Mesenchymal stem cell (in vitro differentiated cells and primary cell): ENCODE data around the gene SYNJ1. TPM values are rescaled to one million over a fixed set of nuclear protein-coding genes. Genes with fewer than 3 reads are reported as not detected.
"Not testable (repeated sequence)": the region's sequence is repeated elsewhere in the genome, so short reads cannot be mapped to it uniquely, and the experiment has no call there.

Experiments used
- DNase-seq: peaks from one replicate; pipeline ENCODE4 v3.0.0-alpha.2; 2013
- H2AFZ ChIP-seq: one replicate; pipeline ENCODE4 v1.6.1; 2013; ENCODE audit warnings: low read depth, mild to moderate bottlenecking, control low read depth, inconsistent platforms, low read length, moderate library complexity
- H2AK5ac ChIP-seq: 2 replicates; pipeline ENCODE4 v1.6.1; 2013; ENCODE audit warnings: low read length, moderate library complexity, mild to moderate bottlenecking, inconsistent platforms; ENCODE audit not compliant: severe bottlenecking
- H2BK120ac ChIP-seq: one replicate; pipeline ENCODE4 v1.6.1; 2013; ENCODE audit warnings: low read depth, mild to moderate bottlenecking, inconsistent platforms, low read length, moderate library complexity
- H2BK12ac ChIP-seq, 2 experiments: one replicate each; pipeline ENCODE4 v1.6.1; 2013; ENCODE audit warnings: inconsistent platforms in 2 of 2, low read length in 2 of 2, mild to moderate bottlenecking in 2 of 2, moderate library complexity in 2 of 2, control low read depth in 1 of 2
- H2BK15ac ChIP-seq: one replicate; pipeline ENCODE4 v1.6.1; 2013; ENCODE audit warnings: mild to moderate bottlenecking, low read depth, inconsistent platforms; ENCODE audit not compliant: poor library complexity, severe bottlenecking
- H2BK5ac ChIP-seq: 2 replicates; pipeline ENCODE4 v1.6.1; 2013; ENCODE audit warnings: low read depth, mild to moderate bottlenecking, low read length, control low read depth, inconsistent platforms; ENCODE audit not compliant: poor library complexity, severe bottlenecking
- H3K14ac ChIP-seq, 2 experiments: one replicate each; pipeline ENCODE4 v1.6.1; 2013; ENCODE audit warnings: inconsistent platforms in 2 of 2, low read length in 2 of 2, control low read depth in 1 of 2, mild to moderate bottlenecking in 1 of 2, moderate library complexity in 1 of 2
- H3K18ac ChIP-seq, 2 experiments: one replicate each; pipeline ENCODE4 v1.6.1; 2013; ENCODE audit warnings: inconsistent platforms in 2 of 2, low read length in 2 of 2, control low read depth in 1 of 2, low read depth in 1 of 2, mild to moderate bottlenecking in 1 of 2
- H3K23ac ChIP-seq, 2 experiments: one replicate each; pipeline ENCODE4 v1.6.1; 2013; ENCODE audit warnings: inconsistent platforms in 2 of 2, low read length in 2 of 2, mild to moderate bottlenecking in 2 of 2, moderate library complexity in 2 of 2, control low read depth in 1 of 2
- H3K27ac ChIP-seq: 2 replicates; pipeline ENCODE4 v1.5.1; 2013; ENCODE audit warnings: mild to moderate bottlenecking, moderate library complexity, low read length, control low read depth, inconsistent platforms; ENCODE audit not compliant: poor library complexity, severe bottlenecking
- H3K27me3 ChIP-seq, 2 experiments: 2 replicates each; pipeline versions ENCODE4 v1.6.1 to v1.7.0; 2013; ENCODE audit warnings: low read length in 2 of 2, mild to moderate bottlenecking in 2 of 2, moderate library complexity in 2 of 2, control low read depth in 1 of 2, inconsistent platforms in 1 of 2; ENCODE audit not compliant: control insufficient read depth in 1 of 2, insufficient read depth in 1 of 2
- H3K36me3 ChIP-seq, 2 experiments: 2 replicates each; pipeline versions ENCODE4 v1.6.1 to v1.7.0; 2013; ENCODE audit warnings: low read length in 2 of 2, control low read depth in 1 of 2, inconsistent platforms in 1 of 2, low read depth in 1 of 2, mild to moderate bottlenecking in 1 of 2; ENCODE audit not compliant: insufficient read depth in 2 of 2, control insufficient read depth in 1 of 2
- H3K4ac ChIP-seq, 2 experiments: one replicate each; pipeline ENCODE4 v1.6.1; 2013; ENCODE audit warnings: inconsistent platforms in 2 of 2, low read length in 2 of 2, mild to moderate bottlenecking in 2 of 2, moderate library complexity in 2 of 2, control low read depth in 1 of 2, low read depth in 1 of 2
- H3K4me1 ChIP-seq: 2 replicates; pipeline ENCODE4 v1.6.1; 2013; ENCODE audit warnings: low read depth, low read length, control low read depth; ENCODE audit not compliant: control insufficient read depth, insufficient read depth
- H3K4me2 ChIP-seq: 2 replicates; pipeline ENCODE4 v1.6.1; 2013; ENCODE audit warnings: low read length, mild to moderate bottlenecking, inconsistent platforms; ENCODE audit not compliant: poor library complexity, severe bottlenecking
- H3K4me3 ChIP-seq, 2 experiments: 2 replicates each; pipeline versions ENCODE4 v1.5.1 to v1.7.0; 2013; ENCODE audit warnings: low read length in 2 of 2, mild to moderate bottlenecking in 2 of 2, control low read depth in 1 of 2, low read depth in 1 of 2; ENCODE audit not compliant: insufficient read depth in 1 of 2
- H3K79me1 ChIP-seq: replicated peaks from 2 replicates; pipeline ENCODE4 v1.6.1; 2013; ENCODE audit warnings: mild to moderate bottlenecking, control low read depth, low read length, inconsistent platforms; ENCODE audit not compliant: poor library complexity, severe bottlenecking
- H3K9ac ChIP-seq: 2 replicates; pipeline ENCODE4 v1.7.0; 2013; ENCODE audit warnings: mild to moderate bottlenecking, low read length, moderate library complexity
- H3K9me3 ChIP-seq: 2 replicates; pipeline ENCODE4 v1.7.0; 2013; ENCODE audit warnings: mild to moderate bottlenecking, low read length; ENCODE audit not compliant: control insufficient read depth
- H4K8ac ChIP-seq: one replicate; pipeline ENCODE4 v1.6.1; 2013; ENCODE audit warnings: inconsistent platforms, mild to moderate bottlenecking, low read length, moderate library complexity
- H4K91ac ChIP-seq: one replicate; pipeline ENCODE4 v1.6.1; 2013; ENCODE audit warnings: mild to moderate bottlenecking, low read length, inconsistent platforms
- WGBS: methylation state at CpG from one replicate; pipeline ENCODE4 v1.1.7; 2013; ENCODE audit warnings: mixed read lengths; 5-methylcytosine and 5-hydroxymethylcytosine counted together
- polyA plus RNA-seq, 2 experiments: library from polyadenylated mRNA; stranded (reverse); fragments of 200-250 nt; gene quantifications; one replicate each; pipeline ENCODE4 v1.2.3, GENCODE V29; 2013

SYNJ1 gene
- polyA plus RNA-seq (2013, experiment 1 of 2) = 5.4 TPM
- 6.7 TPM for polyA plus RNA-seq (2013, experiment 2 of 2)

- Histone ChIP-seq H2BK15ac (peak within 1 kb of the TSS; percentile 94), H3K27me3 (no peaks in the 10 kb centered on the region), H3K14ac (peak within 1 kb of the TSS in 1 of 2 experiments; percentile 97), H3K4me3 (peak within 1 kb of the TSS; percentile 82 to 90), H3K18ac (peak within 1 kb of the TSS; percentile 75 to 98), H2AK5ac (no peak within 1 kb of the TSS), H2BK5ac (peak within 1 kb of the TSS; percentile 48), H2BK12ac (peak within 1 kb of the TSS in 1 of 2 experiments; percentile 97), H4K91ac (no peak within 1 kb of the TSS), H3K9ac (peak within 1 kb of the TSS; percentile 82), H3K9me3 (no peaks in the 10 kb centered on the region), H3K4me1 (peaks cover 2% of the 10 kb centered on the region), H4K8ac (peak within 1 kb of the TSS; percentile 21), H3K79me1 (peaks cover 13% of the 10 kb centered on the region), H3K36me3 (peaks cover 3 to 20% of the 10 kb centered on the region in 2 experiments), H3K27ac (peak within 1 kb of the TSS; percentile 65), H3K23ac (peak within 1 kb of the TSS in 1 of 2 experiments; percentile 96), H3K4me2 (peak within 1 kb of the TSS; percentile 87), H3K4ac (peak within 1 kb of the TSS in 1 of 2 experiments; percentile 86), H2BK120ac (no peak within 1 kb of the TSS), H2AFZ (peak within 1 kb of the TSS; percentile 97)
- WGBS = under 1% methylated on average over 71 of the region's 79 CpGs
- peak; percentile 96 for DNase-seq
Measured at GRCh38 chr21:32727687-32728455, at the start of gene SYNJ1. SYNJ1 (minus strand) TSS chr21:32728013; CDS start chr21:32726895, 1,118 bp downstream.

GRCh38 chr21:32777269-32777668 lies 49.5 kb upstream of the SYNJ1 start:
- Histone ChIP-seq H3K18ac (no peak overlapping the region), H3K4me1 (peaks cover 2% of the 10 kb centered on the region), H3K9me3 (no peaks in the 10 kb centered on the region), H2AK5ac (no peak overlapping the region), H2AFZ (no peak overlapping the region), H4K91ac (no peak overlapping the region), H3K14ac (no peak overlapping the region), H3K23ac (no peak overlapping the region), H2BK5ac (no peak overlapping the region), H2BK12ac (no peak overlapping the region), H2BK120ac (no peak overlapping the region), H3K27ac (no peak overlapping the region), H3K79me1 (peaks cover 3% of the 10 kb centered on the region), H4K8ac (no peak overlapping the region), H3K4ac (no peak overlapping the region), H3K27me3 (no peaks in the 10 kb centered on the region), H2BK15ac (no peak overlapping the region), H3K9ac (no peak overlapping the region), H3K4me2 (no peak overlapping the region), H3K4me3 (no peak overlapping the region), H3K36me3 (no peaks in the 10 kb centered on the region)
- DNase-seq = no peak
- WGBS = 100% methylated on average over 1 of the region's 1 CpG

- H2BK5ac ChIP-seq = no peak overlapping the region
- no peak overlapping the region for H2BK120ac ChIP-seq
- no peak overlapping the region for H3K23ac ChIP-seq
- no peaks in the 10 kb centered on the region for H3K9me3 ChIP-seq
- peaks cover 2% of the 10 kb centered on the region for H3K4me1 ChIP-seq
- peaks cover 3% of the 10 kb centered on the region for H3K79me1 ChIP-seq
- H2BK12ac ChIP-seq = no peak overlapping the region
- 94% methylated on average over 6 of the region's 6 CpGs for WGBS
- H3K4me2 ChIP-seq = no peak overlapping the region
- H3K27me3 ChIP-seq = no peaks in the 10 kb centered on the region
- H2BK15ac ChIP-seq = no peak overlapping the region
- no peak overlapping the region for H4K8ac ChIP-seq
- no peak overlapping the region for H3K14ac ChIP-seq
- DNase-seq = no peak
- no peak overlapping the region for H3K4ac ChIP-seq
- H3K9ac ChIP-seq = no peak overlapping the region
- H3K27ac ChIP-seq = no peak overlapping the region
- no peaks in the 10 kb centered on the region for H3K36me3 ChIP-seq
- H3K4me3 ChIP-seq = no peak overlapping the region
- no peak overlapping the region for H4K91ac ChIP-seq
- no peak overlapping the region for H3K18ac ChIP-seq
- H2AK5ac ChIP-seq = no peak overlapping the region
- no peak overlapping the region for H2AFZ ChIP-seq
Measured at GRCh38 chr21:32776743-32777142, 48.9 kb upstream of the SYNJ1 start.

- H3K4me2 ChIP-seq, H4K8ac ChIP-seq, H3K14ac ChIP-seq, H2BK5ac ChIP-seq, H3K9me3 ChIP-seq, H2BK15ac ChIP-seq, H2BK12ac ChIP-seq, H3K4ac ChIP-seq, H3K27ac ChIP-seq, H3K23ac ChIP-seq, H4K91ac ChIP-seq, H2AK5ac ChIP-seq, H3K79me1 ChIP-seq, H3K27me3 ChIP-seq, H2BK120ac ChIP-seq, H3K4me1 ChIP-seq, DNase-seq, H3K18ac ChIP-seq, H2AFZ ChIP-seq: not testable (repeated sequence)
- Histone ChIP-seq H3K4me3 (peak overlapping the region in 1 of 2 experiments; percentile 79), H3K9ac (peak overlapping the region; percentile 94), H3K36me3 (peaks cover 0 to 12% of the 10 kb centered on the region in 2 experiments)
- 98% methylated on average over 11 of the region's 11 CpGs for WGBS
Measured at GRCh38 chr21:32773048-32773344, 45.2 kb upstream of the SYNJ1 start.
